Adrenal gland (tissue), 12 donors: ENCODE results near the gene TBC1D14. TPM values are rescaled to one million over a fixed set of nuclear protein-coding genes. Genes with fewer than 3 reads are reported as not detected.
A peak's percentile ranks its signal among the peaks of the same experiment; 100 is the strongest.

Experiments
- DNase-seq, 7 donors: peaks; one replicate each; pipeline ENCODE4 v3.0.0-alpha.2; 2019 to 2020
- H3K27ac ChIP-seq, 5 donors: fragments of 200-600 bp; sonication (generic) in 4 of 5; 1 replicate in 3 of 5; 2 replicates in 2 of 5; pipeline versions ENCODE4 v1.5.1 to v1.8.0; 2016 to 2020; ENCODE audit warnings: mild to moderate bottlenecking in 1 of 5
- H3K27me3 ChIP-seq: fragments of 200-600 bp; 2 replicates; pipeline ENCODE4 v1.8.0; 2021
- H3K36me3 ChIP-seq, 2 donors: fragments of 200-600 bp; replicated peaks in 1 of 2; 1 replicate in 1 of 2; 2 replicates in 1 of 2; pipeline versions ENCODE4 v1.5.1 to v1.8.0; 2018 to 2022
- H3K4me1 ChIP-seq, 2 donors: fragments of 200-600 bp; replicated peaks in 1 of 2; 1 replicate in 1 of 2; 2 replicates in 1 of 2; pipeline versions ENCODE4 v1.5.1 to v1.8.0; 2018 to 2021
- H3K4me3 ChIP-seq, 4 donors: fragments of 200-600 bp; sonication (generic) in 3 of 4; one replicate each; pipeline ENCODE4 v1.5.1; 2016 to 2018
- H3K9me3 ChIP-seq, 3 donors: fragments of 200-600 bp; sonication (generic) in 1 of 3; replicated peaks in 1 of 3; 1 replicate in 2 of 3; 2 replicates in 1 of 3; pipeline versions ENCODE4 v1.5.1 to v1.8.0; 2016 to 2021
- CTCF ChIP-seq, 6 experiments: fragments of 450-650 bp in 4 of 6; fragments of 200-600 bp in 2 of 6; sonication (generic) in 1 of 6; IDR thresholded peaks; 1 replicate in 5 of 6; 2 replicates in 1 of 6; pipeline versions ENCODE4 v1.5.1 to v1.8.0; 2016 to 2021; ENCODE audit warnings: antibody characterized with exemption in 6 of 6, mild to moderate bottlenecking in 2 of 6, moderate library complexity in 1 of 6
- POLR2A ChIP-seq, 2 donors: fragments of 450-650 bp; IDR thresholded peaks; one replicate each; pipeline ENCODE4 v1.6.1; 2017; ENCODE audit warnings: antibody characterized with exemption in 2 of 2, mild to moderate bottlenecking in 2 of 2, moderate library complexity in 1 of 2
- WGBS, 4 donors: extraction: QIAGEN DNeasy Blood & Tissue Kit in 2 of 4; methylation state at CpG; one replicate each; pipeline versions ENCODE4 v1.1.5 to v1.1.7; 2013 to 2017; 5-methylcytosine and 5-hydroxymethylcytosine counted together
- intact Hi-C, 2 donors: fragments of 100-400 bp; cut with DNase I; formaldehyde crosslinking; loops; one replicate each; pipeline versions ENCODE4 v1.14.1 to v1.15.0; 2022 to 2023
- polyA plus RNA-seq, 3 donors: library from polyadenylated mRNA; stranded (reverse); fragments of 200-250 nt in 2 of 3; fragments of 350-450 nt in 1 of 3; fragmentation: Illumina TruSeq in 1 of 3; extraction: RNeasy Lipid Tissue Mini Kit (QIAGEN cat#74804) in 1 of 3; gene quantifications; one replicate each; pipeline ENCODE4 v1.2.3, GENCODE V29; 2013 to 2014
- total RNA-seq, 9 donors: library from RNA; depleted of rRNA in 4 of 9; stranded (reverse); fragments of >200 nt in 4 of 9; fragments of 120-200 nt in 1 of 9; fragmentation: NEBNext Ultra II Directional in 1 of 9; extraction: Animal tissue kit (Norgen Biotek cat#: 25700) in 1 of 9; gene quantifications; one replicate each; pipeline versions ENCODE4 v1.1.0 to v1.2.4, GENCODE V29; 2013 to 2023
- donor health status: healthy with polysubstance abuse.
- donor health status: Bipolar disorder and iron deficiency.
- donor health status: DM: yes; HTN: yes; CAD: no.
- donor health status: DM: no; HTN: no; CAD: no.
- donor health status: DM: no; HTN: no; CAD: no.
- donor health status: DM: yes; HTN: yes; CAD: no.

TBC1D14 gene
- total and polyA plus RNA-seq, 12 donors = 24.9 to 110 (median 83.0) TPM

GRCh38 chr4:6948134-6948460, 38.5 kb downstream of the TBC1D14 start:
- peaks cover 11 to 21% of the 10 kb centered on the region in 2 donors for H3K4me1 ChIP-seq
- H3K36me3 ChIP-seq = no peaks in the 10 kb centered on the region
- no peaks in the 10 kb centered on the region for H3K9me3 ChIP-seq
- H3K27me3 ChIP-seq = no peaks in the 10 kb centered on the region
- no peak for TF ChIP-seq CTCF (IDR thresholded peaks at IDR 0.05)
- no peak for TF ChIP-seq POLR2A (IDR thresholded peaks at IDR 0.05)
- DNase-seq = no peak
- 78 to 92% (median 87%) methylated on average over 3 of the region's 3 CpGs for WGBS, 4 donors
- no peak overlapping the region for H3K27ac ChIP-seq
- intact Hi-C loops = no loop called here
- H3K4me3 ChIP-seq = no peak overlapping the region

GRCh38 chr4:6951880-6952381, 42.3 kb downstream of the TBC1D14 start:
- intact Hi-C loops = no loop called here
- Histone ChIP-seq H3K27ac (no peak overlapping the region), H3K36me3 (no peaks in the 10 kb centered on the region), H3K9me3 (no peaks in the 10 kb centered on the region), H3K4me1 (peaks cover 0 to 13% of the 10 kb centered on the region in 2 donors), H3K27me3 (no peaks in the 10 kb centered on the region), H3K4me3 (no peak overlapping the region)
- no peak for TF ChIP-seq CTCF (IDR thresholded peaks at IDR 0.05)
- TF ChIP-seq POLR2A (IDR thresholded peaks at IDR 0.05) = no peak
- WGBS, 4 donors = 84 to 90% (median 86%) methylated on average over 13 of the region's 13 CpGs
- no peak for DNase-seq

GRCh38 chr4:6953751-6954380, 44.2 kb downstream of the TBC1D14 start:
- WGBS, 4 donors = 16 to 43% (median 35%) methylated on average over 10 to 35 of the region's 35 CpGs
- Histone ChIP-seq H3K9me3 (no peaks in the 10 kb centered on the region), H3K4me1 (peaks cover 0 to 17% of the 10 kb centered on the region in 2 donors), H3K27ac (peak overlapping the region in 4 of 5 donors; percentile 22 to 77 (median 66)), H3K27me3 (no peaks in the 10 kb centered on the region), H3K36me3 (no peaks in the 10 kb centered on the region), H3K4me3 (peak overlapping the region in 1 of 4 donors; percentile 42)
- intact Hi-C loops = no loop called here
- TF ChIP-seq CTCF (IDR thresholded peaks at IDR 0.05) (no peak), POLR2A (IDR thresholded peaks at IDR 0.05) (peak in 1 of 2 donors; percentile 32)
- DNase-seq = peak; percentile 72 to 93 (median 92)

GRCh38 chr4:6955261-6955911, 45.8 kb downstream of the TBC1D14 start:
- peak in 3 of 7 donors; percentile 5 to 40 (median 20) for DNase-seq
- TF ChIP-seq POLR2A (IDR thresholded peaks at IDR 0.05) (no peak), CTCF (IDR thresholded peaks at IDR 0.05) (no peak)
- intact Hi-C loops = no loop called here
- 90 to 94% (median 93%) methylated on average over 17 of the region's 17 CpGs for whole genome bisulfite sequencing, 4 donors
- Histone ChIP-seq H3K27me3 (no peaks in the 10 kb centered on the region), H3K4me3 (no peak overlapping the region), H3K36me3 (no peaks in the 10 kb centered on the region), H3K4me1 (peaks cover 3 to 27% of the 10 kb centered on the region in 2 donors), H3K9me3 (no peaks in the 10 kb centered on the region), H3K27ac (no peak overlapping the region)
